Activated CD8-positive, alpha-beta T cell treated with anti-CD3 and anti-CD28 coated beads, Interleukin-2, amount 10 ng/mL, durations not matched to agents 7 days and 5 days (primary cell): ENCODE measurements around the gene KIF1A. TPM values are rescaled to one million over a fixed set of nuclear protein-coding genes. Genes with fewer than 3 reads are reported as not detected.
A peak's percentile ranks its signal among the peaks of the same experiment; 100 is the strongest.

Experiments used
- ATAC-seq: fragments of 150-1000 bp; cut with Tn5 transposase; one replicate; pipeline ENCODE4 v1.10.0; 2021; ENCODE audit warnings: moderate library complexity
- CTCF ChIA-PET: fragments of 350-600 bp; sonication (Branson Sonifier 250); formaldehyde crosslinking; loops from one replicate; lab custom pipeline; 2021; ENCODE audit warnings: antibody characterized with exemption; lab: Charles Lee
- POLR2A ChIA-PET: fragments of 350-600 bp; sonication (Branson Sonifier 250); formaldehyde crosslinking; loops from one replicate; lab custom pipeline; 2021; ENCODE audit warnings: antibody characterized with exemption; lab: Charles Lee
- DNase-seq: peaks from one replicate; pipeline ENCODE4 v3.0.0-alpha.2; 2020
- H3K27ac Mint-ChIP-seq: one replicate; pipeline ENCODE4 v1.8.0; 2021; ENCODE audit warnings: mild to moderate bottlenecking, mixed read lengths
- H3K27me3 Mint-ChIP-seq: one replicate; pipeline ENCODE4 v1.8.0; 2021; ENCODE audit warnings: low read depth, mixed read lengths
- H3K36me3 Mint-ChIP-seq: one replicate; pipeline ENCODE4 v1.8.0; 2021; ENCODE audit warnings: low read depth, mixed read lengths
- H3K4me1 Mint-ChIP-seq: one replicate; pipeline ENCODE4 v1.8.0; 2021; ENCODE audit warnings: low read depth, mixed read lengths
- H3K4me3 Mint-ChIP-seq: one replicate; pipeline ENCODE4 v1.8.0; 2021; ENCODE audit warnings: mild to moderate bottlenecking, mixed read lengths
- H3K9me3 Mint-ChIP-seq: one replicate; pipeline ENCODE4 v1.8.0; 2022; ENCODE audit warnings: mixed read lengths; ENCODE audit not compliant: insufficient read depth
- total RNA-seq, 2 experiments: library from RNA; stranded (reverse); gene quantifications; one replicate each; pipeline ENCODE4 v1.2.3, GENCODE V29; 2021

Gene KIF1A
- total RNA-seq, 2 experiments from 2014 or later = 0.81 to 1.5 TPM

DNA sequence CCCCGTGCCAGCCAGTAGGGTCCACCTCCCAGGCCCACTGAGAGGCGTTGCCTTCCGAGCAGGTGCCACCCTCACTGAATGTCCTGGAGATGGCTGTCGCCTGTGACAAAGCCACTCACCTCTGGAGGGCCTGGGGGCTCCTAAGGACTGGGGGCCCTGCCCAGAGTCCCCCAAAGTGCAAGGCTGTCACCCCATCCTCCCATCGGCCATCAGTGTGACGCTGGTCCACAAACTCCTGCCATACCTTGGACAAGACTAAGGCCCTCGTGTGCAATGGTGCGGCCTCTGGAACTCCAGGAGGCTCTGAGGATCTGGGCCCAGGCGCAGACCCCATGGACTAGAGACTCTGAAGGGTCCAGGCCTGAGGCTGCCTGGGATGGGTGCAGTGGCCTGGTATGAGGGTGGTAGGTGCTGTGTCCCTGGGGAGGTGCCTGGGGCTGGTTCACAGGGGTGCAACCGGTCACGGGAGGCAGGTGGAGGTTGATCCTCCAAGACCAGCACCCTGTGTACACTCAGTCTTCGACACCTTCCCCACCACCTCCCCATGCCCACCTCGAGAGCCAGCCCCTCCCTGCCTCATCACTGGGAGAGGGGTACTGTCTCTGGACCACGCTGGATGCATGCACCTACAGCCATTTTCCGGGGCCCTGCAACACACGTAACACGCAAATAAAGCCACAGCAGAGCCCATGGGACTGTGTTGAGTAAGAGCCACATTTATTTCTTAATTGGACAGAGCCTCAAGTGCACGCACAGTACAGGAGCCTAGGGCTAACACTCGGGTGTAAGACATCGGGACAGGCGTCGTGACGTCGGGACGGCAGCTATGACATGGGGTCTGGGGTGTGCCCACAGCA, 106.7 kb downstream of the KIF1A start:
- Mint-ChIP-seq H3K36me3 (no peaks in the 10 kb centered on the region), H3K4me3 (no peak overlapping the region), H3K27ac (no peak overlapping the region), H3K4me1 (no peaks in the 10 kb centered on the region), H3K9me3 (no peaks in the 10 kb centered on the region), H3K27me3 (peaks cover 2% of the 10 kb centered on the region)
- DNase-seq (no peak), ATAC-seq (no peak)
- ChIA-PET POLR2A (no interaction called here), CTCF (no interaction called here)

GRCh38 chr2:240712121-240712520, 107.9 kb downstream of the KIF1A start:
- H3K36me3 Mint-ChIP-seq = no peaks in the 10 kb centered on the region
- H3K9me3 Mint-ChIP-seq = no peaks in the 10 kb centered on the region
- no peak for ATAC-seq
- POLR2A ChIA-PET = no interaction called here
- H3K4me3 Mint-ChIP-seq = no peak overlapping the region
- H3K4me1 Mint-ChIP-seq = no peaks in the 10 kb centered on the region
- no peak for DNase-seq
- CTCF ChIA-PET = no interaction called here
- peaks cover 10% of the 10 kb centered on the region for H3K27me3 Mint-ChIP-seq
- no peak overlapping the region for H3K27ac Mint-ChIP-seq

DNA sequence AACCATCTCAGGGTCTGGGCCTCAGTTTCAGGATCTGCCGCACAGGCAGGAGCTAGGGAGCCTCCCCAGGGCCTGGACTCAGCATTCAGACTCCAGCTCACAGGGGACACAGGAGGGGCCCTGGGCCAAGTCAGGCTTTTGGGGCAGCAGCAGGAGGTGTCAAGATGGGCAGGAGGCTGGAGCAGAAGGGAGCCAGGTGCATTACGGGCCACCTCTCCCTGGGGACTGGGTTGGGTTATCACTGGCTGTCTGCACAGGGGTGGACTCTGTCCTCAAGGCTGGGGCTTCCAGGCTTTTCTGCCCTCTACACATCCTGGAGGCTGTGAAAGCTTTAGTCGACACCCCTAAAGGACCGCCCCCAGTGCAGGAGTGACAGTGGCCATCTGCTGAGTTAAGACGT, 108.3 kb downstream of the KIF1A start:
- peaks cover 14% of the 10 kb centered on the region for H3K27me3 Mint-ChIP-seq
- H3K27ac Mint-ChIP-seq = no peak overlapping the region
- H3K9me3 Mint-ChIP-seq = no peaks in the 10 kb centered on the region
- ATAC-seq (no peak), DNase-seq (no peak)
- H3K4me1 Mint-ChIP-seq = no peaks in the 10 kb centered on the region
- POLR2A ChIA-PET = no interaction called here
- H3K4me3 Mint-ChIP-seq = no peak overlapping the region
- CTCF ChIA-PET = no interaction called here
- no peaks in the 10 kb centered on the region for H3K36me3 Mint-ChIP-seq

DNA sequence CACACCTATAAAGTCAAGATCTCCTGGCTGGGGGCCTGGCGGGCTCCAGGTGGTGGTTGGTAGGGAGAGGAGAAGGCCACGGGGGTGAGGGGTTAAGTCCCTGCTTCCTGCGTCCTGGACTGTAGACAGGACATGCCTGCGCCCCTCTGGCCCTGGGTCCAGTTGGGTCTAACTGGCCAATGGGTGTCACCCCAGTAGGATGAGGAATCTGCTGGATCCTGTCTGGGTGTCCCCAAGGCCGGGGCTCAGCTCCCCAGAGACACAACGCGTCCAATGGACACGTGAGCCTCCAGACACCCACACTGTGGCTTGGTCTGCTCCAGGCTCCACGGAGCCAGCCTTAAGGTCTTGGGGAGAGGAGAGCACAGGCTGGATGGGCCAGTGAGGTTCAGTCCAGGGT, 108.7 kb downstream of the KIF1A start:
- H3K4me1 Mint-ChIP-seq = no peaks in the 10 kb centered on the region
- ChIA-PET POLR2A (no interaction called here), CTCF (no interaction called here)
- H3K9me3 Mint-ChIP-seq = no peaks in the 10 kb centered on the region
- no peaks in the 10 kb centered on the region for H3K36me3 Mint-ChIP-seq
- ATAC-seq (no peak), DNase-seq (no peak)
- no peak overlapping the region for H3K27ac Mint-ChIP-seq
- peaks cover 15% of the 10 kb centered on the region for H3K27me3 Mint-ChIP-seq
- no peak overlapping the region for H3K4me3 Mint-ChIP-seq

DNA sequence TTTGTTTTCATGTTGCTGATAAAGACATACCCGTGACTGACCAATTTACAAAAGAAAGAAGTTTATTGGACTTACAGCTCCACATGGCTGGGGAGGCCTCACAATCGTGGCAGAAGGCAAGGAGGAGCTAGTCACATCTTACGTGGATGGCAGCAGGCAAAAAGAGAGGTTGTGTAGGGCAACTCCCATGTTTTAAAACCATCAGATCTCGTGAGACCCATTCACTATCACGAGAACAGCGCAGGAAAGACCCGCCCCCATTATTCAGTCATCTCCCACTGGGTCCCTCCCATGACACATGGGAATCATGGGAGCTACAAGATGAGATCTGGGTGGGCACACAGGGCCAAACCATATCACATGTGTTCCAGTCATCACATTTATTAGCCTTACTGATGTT, 111.6 kb downstream of the KIF1A start:
- DNase-seq = no peak
- Mint-ChIP-seq H3K4me1 (peaks cover 19% of the 10 kb centered on the region), H3K36me3 (no peaks in the 10 kb centered on the region), H3K27ac (no peak overlapping the region), H3K27me3 (peaks cover 24% of the 10 kb centered on the region), H3K4me3 (no peak overlapping the region), H3K9me3 (no peaks in the 10 kb centered on the region)
- ChIA-PET CTCF (interaction anchor here (1.5 kb wide), 1 partner anchor 194 kb away, joined by 4 read pairs; no protein-coding TSS in a partner anchor), POLR2A (no interaction called here)
- no peak for ATAC-seq

- H3K27me3 Mint-ChIP-seq = peaks cover 28% of the 10 kb centered on the region
- H3K4me3 Mint-ChIP-seq = no peak overlapping the region
- no peaks in the 10 kb centered on the region for H3K9me3 Mint-ChIP-seq
- ATAC-seq = no peak
- no peaks in the 10 kb centered on the region for H3K36me3 Mint-ChIP-seq
- no peak overlapping the region for H3K27ac Mint-ChIP-seq
- CTCF ChIA-PET = interaction anchor here (2.0 kb wide), 1 partner anchor 194 kb away, joined by 5 read pairs; no protein-coding TSS in a partner anchor
- peaks cover 21% of the 10 kb centered on the region for H3K4me1 Mint-ChIP-seq
- DNase-seq = no peak
- POLR2A ChIA-PET = no interaction called here
Measured at GRCh38 chr2:240707821-240708220, 112.2 kb downstream of the KIF1A start.

GRCh38 chr2:240707043-240707756, 112.8 kb downstream of the KIF1A start:
- DNase-seq (no peak), ATAC-seq (no peak)
- Mint-ChIP-seq H3K4me3 (no peak overlapping the region), H3K27ac (no peak overlapping the region), H3K9me3 (no peaks in the 10 kb centered on the region), H3K4me1 (peaks cover 21% of the 10 kb centered on the region), H3K36me3 (no peaks in the 10 kb centered on the region), H3K27me3 (peaks cover 28% of the 10 kb centered on the region)
- ChIA-PET POLR2A (no interaction called here), CTCF (interaction anchor here (2.0 kb wide), 1 partner anchor 193 kb away, joined by 5 read pairs; no protein-coding TSS in a partner anchor)

DNA sequence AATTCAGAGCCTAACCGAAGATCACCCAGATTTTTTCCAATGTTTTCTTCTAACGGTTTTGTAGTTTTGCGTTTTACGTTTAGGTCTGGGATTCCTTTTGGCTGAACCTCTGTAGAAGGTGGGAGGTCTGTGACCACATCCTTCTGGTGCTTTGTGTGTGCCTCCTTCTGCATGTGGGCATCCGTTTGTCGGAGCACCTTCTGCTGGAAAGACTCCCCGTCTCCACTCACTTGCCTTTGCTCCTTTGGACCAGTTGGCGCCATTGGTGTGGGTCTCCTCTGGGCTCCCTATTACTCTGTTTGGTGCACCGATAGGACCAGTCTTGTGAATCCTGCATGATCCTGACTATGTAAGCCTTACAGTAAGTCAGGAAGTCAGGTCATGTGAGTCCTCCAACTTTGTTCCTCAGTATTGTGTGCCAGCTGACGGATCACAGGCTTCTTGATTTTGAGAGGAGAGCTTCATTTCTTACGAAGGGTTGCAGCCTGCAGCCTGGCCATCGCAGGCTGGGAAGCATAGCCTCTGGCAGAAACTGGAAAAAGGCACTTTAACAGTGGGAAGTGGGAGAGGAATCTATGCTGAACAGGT, 114.7 kb downstream of the KIF1A start:
- peak overlapping the region; percentile 45 for H3K4me3 Mint-ChIP-seq
- H3K27me3 Mint-ChIP-seq = peaks cover 28% of the 10 kb centered on the region
- ChIA-PET POLR2A (interaction anchor here (1.0 kb wide), 1 partner anchor 144 kb away, joined by 3 read pairs; no protein-coding TSS in a partner anchor), CTCF (interaction anchor here (0.7 to 1.0 kb wide), 3 partner anchors 126 to 191 kb away, joined by 3 read pairs; no protein-coding TSS in a partner anchor)
- H3K4me1 Mint-ChIP-seq = peaks cover 21% of the 10 kb centered on the region
- H3K9me3 Mint-ChIP-seq = no peaks in the 10 kb centered on the region
- H3K27ac Mint-ChIP-seq = no peak overlapping the region
- peak; percentile 48 for DNase-seq
- ATAC-seq = peak; percentile 59
- H3K36me3 Mint-ChIP-seq = no peaks in the 10 kb centered on the region

GRCh38 chr2:240704651-240705050, 115.4 kb downstream of the KIF1A start:
- peak; percentile 64 for ATAC-seq
- POLR2A ChIA-PET = interaction anchor here (1.0 kb wide), 1 partner anchor 144 kb away, joined by 3 read pairs; no protein-coding TSS in a partner anchor
- peaks cover 21% of the 10 kb centered on the region for H3K4me1 Mint-ChIP-seq
- H3K36me3 Mint-ChIP-seq = no peaks in the 10 kb centered on the region
- H3K27ac Mint-ChIP-seq = peak overlapping the region; percentile 3
- H3K4me3 Mint-ChIP-seq = peak overlapping the region; percentile 45
- H3K27me3 Mint-ChIP-seq = peaks cover 28% of the 10 kb centered on the region
- H3K9me3 Mint-ChIP-seq = no peaks in the 10 kb centered on the region
- peak; percentile 43 for DNase-seq
- CTCF ChIA-PET = interaction anchor here (0.7 to 1.0 kb wide), 2 partner anchors 125 to 191 kb away, joined by 3 read pairs; no protein-coding TSS in a partner anchor

- ChIA-PET POLR2A (interaction anchor here (1.0 kb wide), 1 partner anchor 143 kb away, joined by 3 read pairs; no protein-coding TSS in a partner anchor), CTCF (no interaction called here)
- Mint-ChIP-seq H3K4me1 (peaks cover 21% of the 10 kb centered on the region), H3K27ac (no peak overlapping the region), H3K27me3 (peaks cover 28% of the 10 kb centered on the region), H3K4me3 (no peak overlapping the region), H3K36me3 (no peaks in the 10 kb centered on the region), H3K9me3 (no peaks in the 10 kb centered on the region)
- DNase-seq (no peak), ATAC-seq (no peak)
Measured at GRCh38 chr2:240703417-240704341, 116.3 kb downstream of the KIF1A start.

DNA sequence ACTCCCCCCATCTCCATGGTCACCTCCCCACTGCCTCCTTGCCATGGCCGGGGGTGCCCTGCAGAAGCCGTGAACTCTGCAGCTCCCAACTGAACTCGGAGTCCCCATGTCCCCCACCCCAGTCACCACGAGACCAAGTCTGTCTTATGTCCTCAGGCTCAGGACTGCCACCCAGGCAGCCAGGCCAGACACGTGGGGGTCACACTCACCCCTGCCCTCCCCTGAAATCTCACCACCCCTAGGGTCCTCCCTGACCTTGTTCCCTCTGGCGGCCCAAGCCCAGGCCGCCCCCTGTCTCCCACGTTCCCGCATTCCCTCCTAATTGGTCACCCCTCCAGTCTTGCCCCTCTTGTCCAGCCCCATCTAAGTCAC, 117.4 kb downstream of the KIF1A start:
- DNase-seq (no peak), ATAC-seq (no peak)
- H3K27ac Mint-ChIP-seq = no peak overlapping the region
- H3K4me3 Mint-ChIP-seq = no peak overlapping the region
- no peaks in the 10 kb centered on the region for H3K36me3 Mint-ChIP-seq
- CTCF ChIA-PET = no interaction called here
- H3K9me3 Mint-ChIP-seq = no peaks in the 10 kb centered on the region
- H3K27me3 Mint-ChIP-seq = peaks cover 21% of the 10 kb centered on the region
- POLR2A ChIA-PET = no interaction called here
- H3K4me1 Mint-ChIP-seq = peaks cover 21% of the 10 kb centered on the region
